CD4-positive, alpha-beta T cell treated with Interleukin-15 for 4 hours (primary cell): ENCODE results near the gene ITGA8.
"Not testable (repeated sequence)": the region's sequence is repeated elsewhere in the genome, so short reads cannot be mapped to it uniquely, and the experiment has no call there.

Experiments used
- DNase-seq: peaks from one replicate; pipeline ENCODE4 v3.0.0-alpha.2; 2020; ENCODE audit warnings: low spot score

The ITGA8 gene

DNA sequence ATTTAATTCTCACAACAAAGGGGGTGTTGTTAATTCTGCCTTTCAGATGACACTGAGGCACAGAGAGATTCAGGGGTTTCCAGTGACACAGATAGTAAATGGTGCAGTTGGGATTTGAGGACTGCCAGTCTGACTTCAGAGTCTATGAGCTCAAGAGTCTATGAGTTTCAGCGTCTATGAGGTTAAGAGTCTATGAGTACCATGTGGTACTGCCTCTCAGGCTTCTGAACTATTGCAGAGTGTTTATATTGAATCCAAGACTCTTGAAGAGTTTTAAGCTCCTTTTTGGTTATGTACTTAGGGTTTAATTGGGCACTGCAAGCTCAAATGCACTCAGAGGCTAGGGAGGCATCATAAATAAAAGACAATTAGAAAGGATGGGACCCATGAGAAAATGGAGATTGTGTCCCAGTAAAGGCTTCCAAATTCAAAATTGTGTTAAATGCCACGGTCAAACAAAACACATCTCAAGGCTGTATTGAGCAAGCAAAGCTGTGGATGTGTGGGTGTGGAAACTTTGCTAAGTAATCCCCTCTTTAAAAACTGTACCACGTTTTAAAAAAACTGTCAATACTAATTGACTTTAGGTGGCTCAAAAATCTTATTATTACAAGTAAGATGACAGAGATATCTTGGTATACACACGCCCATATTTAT lies 224.7 kb downstream of the ITGA8 start:
- DNase-seq, result no peak

- DNase-seq, result no peak
Measured at GRCh38 chr10:15491856-15492642, 227.7 kb downstream of the ITGA8 start.

- no peak for DNase-seq
Measured at GRCh38 chr10:15489431-15489830, 230.3 kb downstream of the ITGA8 start.

- DNase-seq, result no peak
Measured at GRCh38 chr10:15487376-15487775, 232.3 kb downstream of the ITGA8 start.

DNA sequence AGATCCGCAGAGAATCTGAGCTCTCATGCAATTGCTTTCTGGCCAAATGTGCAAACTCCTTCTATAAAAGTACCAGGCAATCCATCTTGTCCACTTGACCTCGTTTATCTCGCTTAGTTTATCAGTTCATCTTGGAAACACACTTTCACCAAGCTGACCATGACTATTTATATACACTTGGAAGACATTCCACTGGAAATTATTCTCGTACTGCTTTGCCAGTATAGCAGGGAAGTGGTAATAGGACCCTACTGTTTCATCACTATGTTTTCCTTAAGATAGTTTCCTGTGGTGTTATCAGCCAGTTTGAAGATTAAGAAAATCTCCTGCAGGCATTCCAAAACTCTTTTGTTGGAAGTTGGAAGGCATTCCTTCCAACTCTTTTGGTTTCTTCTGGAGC lies 233.3 kb downstream of the ITGA8 start:
- no peak for DNase-seq

- DNase-seq, result no peak
Measured at GRCh38 chr10:15485684-15486316, 233.9 kb downstream of the ITGA8 start.

GRCh38 chr10:15485027-15485426 lies 234.7 kb downstream of the ITGA8 start:
- DNase-seq, result no peak

DNA sequence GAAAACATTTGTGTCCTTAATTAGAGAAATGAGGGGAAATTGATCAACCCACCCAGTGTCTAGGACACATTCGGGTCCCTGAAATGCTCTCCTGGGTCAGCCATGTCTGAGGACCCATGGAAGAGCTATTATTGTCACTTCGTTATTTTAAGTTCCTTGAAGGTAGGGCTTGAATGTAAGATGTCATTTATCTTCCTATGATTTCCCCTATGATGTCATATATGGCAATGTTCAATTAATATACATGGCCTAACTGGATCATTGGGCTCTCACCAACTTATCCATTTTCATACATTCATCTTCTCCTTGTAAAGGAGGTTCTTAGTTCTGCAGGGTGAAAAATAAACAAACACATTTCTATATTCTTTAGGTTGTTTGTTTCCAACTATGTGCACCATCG lies 235.6 kb downstream of the ITGA8 start:
- DNase-seq, result no peak

GRCh38 chr10:15483215-15484075 lies 236.3 kb downstream of the ITGA8 start:
- no peak for DNase-seq

DNA sequence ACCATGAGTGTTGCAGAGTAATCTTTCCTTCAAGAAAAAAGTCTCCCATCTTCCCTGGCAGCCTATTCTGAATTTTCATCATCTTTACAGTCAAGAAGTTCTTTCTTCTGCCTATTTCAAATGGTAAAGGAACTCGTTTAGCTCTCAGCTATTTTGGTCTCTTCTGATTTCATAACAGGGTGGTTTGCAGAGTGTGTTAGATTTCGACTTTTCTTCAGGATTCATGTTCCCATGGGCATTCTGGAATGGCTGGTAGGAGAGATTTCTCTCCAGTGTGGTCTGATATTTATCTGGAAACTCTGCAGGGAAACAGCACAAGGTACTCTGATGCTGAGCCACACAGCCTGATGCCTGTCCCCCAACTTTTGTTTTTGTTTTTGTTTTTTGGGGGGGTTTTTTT lies 237.6 kb downstream of the ITGA8 start:
- no peak for DNase-seq

- DNase-seq, result no peak
Measured at GRCh38 chr10:15478950-15479349, 240.8 kb downstream of the ITGA8 start.

GRCh38 chr10:15478429-15478828 lies 241.3 kb downstream of the ITGA8 start:
- DNase-seq, result no peak

GRCh38 chr10:15476337-15476736 lies 243.4 kb downstream of the ITGA8 start:
- DNase-seq, result no peak

- DNase-seq, result not testable (repeated sequence)
Measured at GRCh38 chr10:15475439-15475838, 244.3 kb downstream of the ITGA8 start.

- no peak for DNase-seq
Measured at GRCh38 chr10:15474671-15475070, 245.1 kb downstream of the ITGA8 start.

DNA sequence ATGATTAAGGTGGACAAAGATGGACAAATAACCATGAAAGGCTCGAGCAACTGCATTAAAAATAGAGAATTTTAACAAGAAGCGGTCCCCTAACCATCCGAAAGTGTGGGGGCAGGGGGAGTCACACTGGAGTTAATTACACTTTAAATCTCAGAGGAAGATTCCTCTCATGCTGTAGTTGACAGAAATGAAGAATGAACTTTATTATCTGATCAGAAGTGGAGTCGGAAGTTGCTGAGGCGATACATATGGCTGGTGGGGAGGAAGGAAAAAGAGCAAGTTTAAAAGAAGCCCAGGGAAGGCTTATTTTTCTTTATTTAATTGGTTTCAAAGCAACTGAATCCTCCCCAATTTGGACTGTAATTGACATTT lies 246.3 kb downstream of the ITGA8 start:
- DNase-seq, result no peak

DNA sequence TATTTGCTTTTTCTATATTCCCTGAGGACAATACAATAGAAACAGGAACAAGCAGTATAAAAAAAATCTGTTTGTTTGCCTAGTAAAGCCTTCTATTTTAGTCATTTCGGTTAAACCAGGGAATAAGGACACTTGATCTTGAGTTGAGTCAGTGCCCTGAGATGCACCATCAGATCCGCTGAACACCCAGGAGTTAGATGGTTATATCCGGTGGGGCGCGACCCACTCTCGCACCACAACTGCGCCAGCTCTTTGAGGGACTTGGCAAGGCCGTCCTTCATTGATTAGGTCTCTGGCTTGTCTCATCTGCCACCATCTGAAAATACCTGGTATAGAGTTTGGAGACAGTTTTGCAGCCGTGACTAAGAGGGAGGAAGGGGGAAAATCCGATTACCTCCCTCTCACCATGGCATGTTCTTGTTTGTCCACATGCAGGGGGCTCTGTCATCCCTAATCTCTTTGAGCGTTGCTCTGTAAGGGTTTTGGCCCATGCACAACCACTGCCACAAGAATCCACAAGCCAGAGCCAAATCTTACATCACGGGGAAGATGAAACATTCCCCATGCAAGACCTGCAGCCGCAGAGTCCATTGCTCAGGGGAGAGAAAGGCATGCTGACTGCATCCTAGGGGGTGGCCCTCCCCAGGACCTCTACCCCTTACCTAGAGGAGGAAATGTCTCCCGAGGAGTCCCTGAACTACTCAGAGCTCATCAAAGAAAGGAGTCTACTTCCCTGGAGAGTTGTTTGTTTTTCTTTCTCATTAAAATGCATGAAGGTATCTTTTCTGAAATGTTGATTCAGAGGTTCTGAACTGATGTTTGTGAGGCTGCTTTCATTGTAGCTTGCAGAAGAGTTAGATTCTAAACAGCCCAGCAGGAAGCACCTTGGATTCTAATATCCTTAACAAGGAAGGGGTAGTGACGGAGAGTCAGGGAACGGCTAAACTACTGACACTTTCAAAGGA lies 247.0 kb downstream of the ITGA8 start:
- DNase-seq, result no peak

DNA sequence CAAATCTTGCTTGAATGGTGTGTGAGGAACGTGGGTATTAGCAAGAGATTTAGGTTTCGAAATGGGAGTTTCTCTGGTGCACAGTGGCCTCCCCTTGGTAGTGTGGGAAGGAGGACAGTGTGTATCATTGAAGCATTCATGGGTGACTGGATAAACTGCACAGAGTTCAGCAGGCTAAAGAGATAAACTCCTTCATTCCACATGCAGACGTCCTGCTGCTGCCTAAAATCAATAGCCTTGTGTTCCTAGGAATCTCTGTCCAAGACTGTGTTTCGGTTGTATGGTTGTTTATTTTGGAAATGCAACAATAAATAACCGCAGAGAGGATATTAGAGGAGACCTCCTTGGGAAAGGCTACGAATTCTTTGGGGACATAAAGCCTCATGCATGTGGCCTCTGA lies 247.7 kb downstream of the ITGA8 start:
- DNase-seq, result no peak

DNA sequence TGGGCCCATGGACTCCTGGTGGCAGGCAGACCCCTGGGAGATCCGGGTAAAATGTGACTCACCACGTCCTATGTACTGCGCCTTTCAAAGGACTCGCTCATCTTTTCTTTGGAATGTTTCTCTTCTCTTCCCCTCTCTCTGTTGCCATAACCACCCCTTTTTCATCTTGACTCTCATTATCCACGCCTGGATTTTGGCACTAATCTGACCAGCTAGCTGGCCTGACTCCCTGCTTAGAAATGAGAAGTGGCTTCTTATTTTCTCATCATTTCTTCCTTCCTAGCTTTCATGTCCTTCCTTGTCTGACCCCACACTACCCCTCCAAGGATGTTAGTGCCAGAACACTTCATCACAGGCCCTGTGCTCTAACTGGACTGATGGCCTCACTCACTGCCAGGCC lies 250.6 kb downstream of the ITGA8 start:
- DNase-seq, result no peak

GRCh38 chr10:15464381-15464780 lies 255.3 kb downstream of the ITGA8 start:
- no peak for DNase-seq
